Measurements from ENCODE around the gene GTF2F2.

DNA sequence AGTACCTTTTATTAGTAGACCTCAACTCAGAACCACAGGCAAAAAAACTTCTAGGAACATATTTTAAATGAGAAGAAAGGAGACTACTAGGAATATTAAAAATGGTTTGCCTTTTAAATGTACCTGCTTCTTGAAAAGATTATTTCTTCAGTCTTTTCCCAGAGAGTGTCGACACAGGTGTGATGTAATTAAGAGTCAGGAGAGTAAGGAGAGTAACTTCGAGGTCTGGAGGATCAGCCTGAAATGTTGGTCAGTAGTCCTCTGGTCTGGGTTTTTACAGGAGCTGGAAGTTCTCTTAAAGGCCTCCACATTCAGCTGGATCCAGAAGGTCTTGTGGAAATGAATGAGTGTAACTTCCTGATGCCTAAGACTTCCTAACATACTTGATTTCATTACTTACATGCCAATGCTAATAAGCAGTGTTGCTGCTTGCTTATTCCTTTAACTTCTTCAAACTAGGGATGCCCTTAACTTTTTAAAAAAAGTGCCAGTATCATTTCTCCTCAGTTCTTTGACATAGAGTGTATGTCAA lies 80.5 kb downstream of the GTF2F2 start, which contains the start of gene KCTD4:
- TF ChIP-seq, protein P1, sequence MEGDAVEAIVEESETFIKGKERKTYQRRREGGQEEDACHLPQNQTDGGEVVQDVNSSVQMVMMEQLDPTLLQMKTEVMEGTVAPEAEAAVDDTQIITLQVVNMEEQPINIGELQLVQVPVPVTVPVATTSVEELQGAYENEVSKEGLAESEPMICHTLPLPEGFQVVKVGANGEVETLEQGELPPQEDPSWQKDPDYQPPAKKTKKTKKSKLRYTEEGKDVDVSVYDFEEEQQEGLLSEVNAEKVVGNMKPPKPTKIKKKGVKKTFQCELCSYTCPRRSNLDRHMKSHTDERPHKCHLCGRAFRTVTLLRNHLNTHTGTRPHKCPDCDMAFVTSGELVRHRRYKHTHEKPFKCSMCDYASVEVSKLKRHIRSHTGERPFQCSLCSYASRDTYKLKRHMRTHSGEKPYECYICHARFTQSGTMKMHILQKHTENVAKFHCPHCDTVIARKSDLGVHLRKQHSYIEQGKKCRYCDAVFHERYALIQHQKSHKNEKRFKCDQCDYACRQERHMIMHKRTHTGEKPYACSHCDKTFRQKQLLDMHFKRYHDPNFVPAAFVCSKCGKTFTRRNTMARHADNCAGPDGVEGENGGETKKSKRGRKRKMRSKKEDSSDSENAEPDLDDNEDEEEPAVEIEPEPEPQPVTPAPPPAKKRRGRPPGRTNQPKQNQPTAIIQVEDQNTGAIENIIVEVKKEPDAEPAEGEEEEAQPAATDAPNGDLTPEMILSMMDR (IDR thresholded peaks at IDR 0.05 in 4 of 5, conservative IDR thresholded peaks at IDR 0.05 in 1 of 5): no peak
- TF ChIP-seq POLR2A (IDR thresholded peaks at IDR 0.05): no peak
